Retina (tissue), 1 donor: ENCODE measurements around the gene ALOXE3.

Source experiments
- DNase-seq: peaks from one replicate; pipeline ENCODE4 v3.0.0-alpha.2; 2016

The ALOXE3 gene

DNA sequence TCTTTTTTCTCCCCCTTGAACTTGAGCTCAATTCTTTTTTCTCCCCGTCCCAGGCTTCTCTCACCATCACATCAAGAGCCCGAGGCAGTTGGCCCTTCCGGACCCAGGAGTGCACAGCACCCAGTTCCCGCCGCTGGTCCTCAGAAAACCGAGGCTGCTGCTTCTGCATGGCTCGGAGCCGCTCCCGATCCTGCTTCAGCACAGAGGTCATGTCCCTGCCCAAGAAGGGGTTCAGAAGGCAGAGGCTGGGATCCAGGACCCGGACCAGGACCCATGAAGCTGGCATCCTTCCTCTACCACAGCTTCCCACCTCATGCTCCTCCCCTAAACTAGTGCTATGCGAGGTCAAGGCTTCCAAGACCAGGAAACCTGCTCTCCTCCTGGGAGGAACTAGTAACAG lies 23.4 kb upstream of the ALOXE3 start:
- no peak for DNase-seq

DNA sequence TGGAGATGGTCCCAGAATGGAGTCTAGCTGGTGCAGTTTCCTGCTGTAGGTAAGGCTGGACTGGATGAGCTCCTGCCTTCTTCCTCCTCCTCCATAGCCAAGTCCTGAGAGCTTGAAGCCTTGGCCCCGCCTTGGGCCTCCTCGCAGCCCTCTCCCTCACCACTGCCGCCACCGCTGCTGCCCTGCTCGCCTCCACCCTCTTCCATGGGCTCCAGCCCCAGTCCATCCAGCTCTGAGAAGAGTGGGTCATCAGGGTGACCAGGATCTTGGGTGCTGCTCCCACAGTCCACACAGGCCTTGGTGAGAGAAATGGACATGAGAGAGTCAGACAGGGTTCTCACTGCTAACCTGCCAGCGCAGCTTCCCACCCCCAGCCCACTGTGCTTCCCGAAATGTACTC lies 22.7 kb upstream of the ALOXE3 start:
- no peak for DNase-seq

DNA sequence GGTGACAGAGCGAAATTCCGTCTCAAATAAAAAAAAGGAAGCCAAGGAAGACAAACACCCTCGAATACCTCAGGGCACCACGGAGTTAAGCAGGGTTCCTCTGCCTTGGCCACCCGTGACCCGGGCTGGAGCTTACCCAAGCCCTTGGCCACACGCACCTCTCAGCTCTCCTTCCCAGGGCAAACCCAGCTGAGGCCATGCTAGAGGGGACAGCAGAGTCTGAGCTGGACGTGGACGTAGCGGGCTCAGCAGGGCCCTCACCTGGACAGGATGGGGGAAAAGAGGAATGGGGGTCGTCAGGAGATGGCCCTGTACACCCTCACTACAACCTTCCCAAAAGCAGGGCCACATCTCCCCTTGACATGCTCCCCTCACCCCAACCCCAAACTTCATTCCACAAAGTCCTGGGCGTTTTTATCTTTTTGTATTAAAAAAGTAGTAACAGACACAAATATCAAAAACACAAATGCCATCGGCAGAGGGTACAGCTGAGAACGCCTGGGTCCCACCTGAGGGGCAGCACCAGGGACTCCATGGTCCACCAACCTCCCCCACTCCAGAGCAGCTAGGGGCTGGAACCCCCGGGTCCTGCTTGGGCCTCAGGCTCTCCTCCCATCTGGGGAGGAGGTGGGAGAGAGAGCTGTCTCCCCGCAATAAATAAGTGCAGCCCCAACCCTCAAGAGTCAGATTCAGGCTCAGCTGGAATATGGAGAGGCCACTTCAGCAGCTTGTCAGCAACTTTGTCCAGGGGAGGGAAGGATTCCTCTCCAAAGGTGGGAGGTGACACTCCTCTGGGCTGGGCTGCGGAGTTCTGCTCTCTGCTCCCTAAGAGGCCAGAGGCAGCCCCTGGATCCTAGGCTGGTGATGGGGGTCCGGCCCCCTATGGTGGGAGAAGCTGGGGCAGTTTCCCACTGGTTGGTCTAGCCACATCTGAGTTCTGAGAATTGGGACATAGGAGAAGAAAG lies 22.0 kb upstream of the ALOXE3 start:
- DNase-seq: no peak

DNA sequence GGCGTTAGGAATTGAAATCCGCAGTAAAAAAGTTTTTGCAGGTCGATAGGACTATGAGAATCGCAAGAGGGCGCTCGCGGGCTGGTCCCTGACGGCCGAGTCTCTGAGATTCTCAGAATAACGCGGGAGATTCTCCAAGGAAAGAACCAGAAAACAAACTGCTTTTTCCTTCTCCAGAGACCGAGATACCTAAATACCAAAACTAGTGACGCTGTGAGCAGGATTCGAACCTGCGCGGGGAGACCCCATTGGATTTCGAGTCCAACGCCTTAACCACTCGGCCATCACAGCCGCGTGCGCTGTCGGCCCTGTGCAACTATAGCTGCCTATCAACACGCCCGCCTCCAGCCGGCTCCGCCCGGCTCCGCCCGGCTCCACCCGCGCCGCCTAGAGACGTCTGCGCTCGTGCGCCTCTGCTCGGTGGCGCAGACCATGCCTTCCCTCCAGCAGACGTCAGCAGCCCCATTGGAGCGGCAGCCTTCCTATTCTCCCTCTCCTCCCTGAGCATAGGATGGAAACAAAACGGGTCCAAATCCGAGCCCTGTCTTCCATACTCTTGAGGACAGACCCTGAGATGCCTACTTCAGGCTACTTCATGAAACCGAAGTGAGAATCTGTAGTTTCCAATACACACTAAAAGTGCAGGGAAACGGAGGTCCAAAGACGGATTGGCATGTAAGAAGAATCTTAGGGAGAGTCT lies 20.5 kb upstream of the ALOXE3 start:
- DNase-seq: peak; percentile 100

DNA sequence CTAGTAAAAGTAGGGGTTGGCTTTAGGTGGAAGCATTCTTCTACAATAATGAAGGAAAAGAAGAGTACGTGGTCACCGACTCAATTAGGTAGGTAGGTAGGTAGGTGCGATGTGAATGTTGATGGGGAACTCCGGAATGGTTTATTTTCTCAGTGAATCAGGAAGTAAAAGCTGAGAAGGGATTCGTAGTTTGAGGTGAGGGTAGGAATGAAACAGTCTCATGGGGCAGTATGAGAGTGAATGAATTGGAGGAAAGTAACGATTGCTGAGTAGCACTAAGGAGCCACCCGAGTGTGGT lies 20.0 kb upstream of the ALOXE3 start:
- DNase-seq: no peak

- no peak for DNase-seq
Measured at GRCh38 chr17:8137645-8138373, 19.5 kb upstream of the ALOXE3 start.

DNA sequence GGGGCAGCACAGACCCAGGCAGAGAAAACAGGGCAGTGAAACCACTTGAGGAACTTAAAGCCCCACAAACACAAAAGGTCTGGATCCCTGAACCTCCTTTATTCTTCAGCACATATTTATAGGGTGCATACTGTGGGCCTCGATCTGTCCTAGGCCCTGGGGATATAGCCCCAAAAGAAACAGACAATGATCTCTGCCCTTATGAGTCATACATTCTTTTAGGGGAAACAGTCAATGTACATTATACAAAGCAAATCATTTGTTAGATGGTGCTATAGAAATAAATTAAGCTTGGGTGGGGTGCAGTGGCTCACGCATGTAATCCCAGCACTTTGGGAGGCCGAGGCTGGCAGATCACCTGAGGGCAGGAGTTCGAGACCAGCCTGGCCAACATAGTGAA lies 15.6 kb upstream of the ALOXE3 start:
- DNase-seq: no peak

- no peak for DNase-seq
Measured at GRCh38 chr17:8133399-8133798, 15.1 kb upstream of the ALOXE3 start.

DNA sequence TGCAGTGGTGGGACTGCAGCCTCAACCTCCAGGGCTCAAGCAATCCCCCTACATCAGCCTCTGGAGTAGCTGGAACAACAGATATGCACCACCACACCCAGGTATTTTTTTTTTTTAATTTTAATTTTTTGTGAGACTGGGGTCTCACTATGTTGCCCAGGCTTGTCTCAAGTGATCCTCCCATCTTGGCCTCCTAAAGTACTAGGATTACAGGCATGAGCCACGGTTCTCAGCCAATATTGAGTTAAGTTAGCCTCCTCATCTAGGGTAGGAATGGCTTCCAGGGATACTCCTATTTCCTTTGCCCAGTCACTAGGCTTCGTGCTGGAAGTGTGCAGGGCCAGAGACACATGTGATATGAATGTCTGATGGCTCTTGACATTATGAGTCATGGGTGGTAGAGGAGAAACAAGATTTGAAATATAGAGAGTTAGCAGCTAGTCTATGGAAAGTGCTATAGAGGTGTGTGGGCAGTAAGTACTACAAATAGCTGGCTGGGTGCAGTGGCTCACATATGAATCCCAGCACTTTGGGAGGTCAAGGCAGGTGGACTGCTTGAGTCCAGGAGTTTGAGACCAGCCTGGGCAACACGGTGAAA lies 13.6 kb upstream of the ALOXE3 start:
- DNase-seq: no peak

DNA sequence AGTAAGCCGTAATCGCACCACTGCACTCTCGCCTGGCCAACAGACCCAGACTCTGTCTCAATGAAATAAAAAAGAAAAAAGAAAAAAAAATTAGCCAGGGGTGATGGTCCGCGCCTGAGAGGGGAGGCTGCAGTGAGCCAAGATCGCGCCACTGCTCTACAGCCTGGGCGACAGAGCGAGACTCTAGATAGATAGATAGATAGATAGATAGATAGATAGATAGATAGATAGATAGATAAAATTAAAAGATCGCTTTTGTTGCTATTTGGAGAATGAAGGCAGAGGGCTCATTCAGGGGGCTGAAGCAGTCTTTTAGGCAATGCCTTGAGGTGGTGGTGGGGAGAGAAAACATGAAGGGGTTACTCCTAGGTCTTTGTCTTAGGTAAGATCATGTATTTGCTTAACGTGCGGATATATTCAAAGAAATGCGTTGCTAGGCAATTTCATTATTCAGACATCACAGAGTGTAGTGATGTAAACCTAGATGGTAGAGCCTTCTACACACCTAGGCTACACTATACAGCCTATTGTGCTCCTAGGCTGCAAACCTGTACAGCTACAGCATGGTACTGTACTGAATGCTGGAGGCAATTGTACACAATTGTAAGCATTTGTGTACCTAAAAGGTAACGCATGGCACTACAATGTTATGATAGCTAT lies 9.9 kb upstream of the ALOXE3 start:
- no peak for DNase-seq

- DNase-seq: peak; percentile 74
Measured at GRCh38 chr17:8126491-8127066, 8.3 kb upstream of the ALOXE3 start.

- DNase-seq: peak; percentile 80
Measured at GRCh38 chr17:8125947-8126490, 7.7 kb upstream of the ALOXE3 start.

DNA sequence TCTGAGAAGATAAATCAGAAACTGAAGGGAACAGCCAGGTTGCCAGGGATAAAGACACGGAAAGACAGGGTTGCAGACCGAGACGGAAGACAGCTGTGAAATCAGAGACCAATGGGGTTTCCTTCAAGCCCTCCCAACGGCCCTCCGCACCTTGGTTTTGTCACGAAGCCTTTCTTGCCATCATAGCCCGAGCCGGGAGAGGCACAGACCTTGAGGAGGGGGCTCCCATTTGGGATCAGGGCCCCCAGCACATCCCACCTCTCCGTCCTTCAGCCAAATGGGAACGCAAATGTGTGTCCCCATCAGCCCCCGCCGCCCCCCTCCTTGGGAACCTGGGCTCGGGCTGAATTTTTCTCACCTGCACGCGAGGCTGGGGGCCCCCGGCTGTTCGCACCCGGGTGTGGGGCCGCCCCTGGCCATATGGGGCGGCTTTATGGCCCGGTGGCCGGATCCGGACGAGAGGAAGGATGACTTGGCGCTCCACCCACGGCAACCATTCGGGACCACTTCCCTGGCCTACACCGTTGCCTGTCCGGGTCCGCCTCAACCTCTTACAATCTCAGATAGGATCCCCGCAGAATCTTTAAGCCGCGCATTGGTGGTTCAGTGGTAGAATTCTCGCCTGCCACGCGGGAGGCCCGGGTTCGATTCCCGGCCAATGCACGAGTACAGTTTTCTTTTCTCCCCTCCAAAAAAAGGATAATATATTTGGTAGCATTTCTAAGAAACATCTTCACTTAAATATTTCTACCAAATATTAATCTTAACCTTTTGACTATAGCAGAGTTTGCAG lies 7.0 kb upstream of the ALOXE3 start:
- DNase-seq: peak; percentile 94

DNA sequence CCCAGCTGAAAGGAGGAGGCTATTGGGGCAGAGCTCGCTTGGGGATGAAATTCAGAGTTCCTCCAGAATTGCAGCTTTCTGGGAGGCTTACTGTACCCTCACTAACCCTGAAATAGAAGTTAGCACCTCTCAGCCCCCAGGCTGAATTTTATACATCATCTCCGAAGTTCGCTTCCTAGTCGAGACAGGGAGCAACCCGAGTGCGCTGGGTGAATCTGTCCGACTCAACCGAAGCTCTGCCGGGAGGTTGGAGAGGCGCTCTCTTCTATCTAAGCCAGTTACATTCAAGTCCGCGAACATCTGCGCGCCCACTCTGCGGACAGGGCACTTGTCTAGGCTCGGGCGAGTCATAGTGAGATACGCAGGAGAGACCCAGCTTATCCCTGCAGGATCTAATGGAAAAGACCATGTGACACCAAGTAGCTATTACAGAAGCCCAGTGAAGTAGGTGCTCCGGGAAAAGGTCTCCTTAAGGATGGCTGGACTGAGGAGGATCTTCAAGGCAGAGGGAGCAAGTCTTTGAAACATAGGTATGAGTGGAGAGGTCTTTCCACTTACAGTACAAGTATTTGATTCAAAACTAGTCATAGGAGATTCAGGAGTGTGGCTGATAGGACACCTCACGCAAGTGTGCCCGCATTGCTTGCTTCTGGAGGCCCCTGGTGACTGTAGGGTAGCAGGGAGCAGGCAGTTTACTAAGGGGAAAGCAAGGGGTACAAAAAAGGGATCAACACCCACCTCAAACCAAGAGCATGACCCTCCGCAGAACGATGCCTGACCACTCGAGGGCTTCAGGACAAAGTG lies 6.2 kb upstream of the ALOXE3 start:
- peak; percentile 52 for DNase-seq

GRCh38 chr17:8123695-8124349 lies 5.5 kb upstream of the ALOXE3 start, which contains the start of gene HES7:
Gene HES7 (minus strand): TSS chr17:8124106. CDS start chr17:8124084, 22 bp downstream.
- no peak for DNase-seq

- DNase-seq: peak; percentile 69
Measured at GRCh38 chr17:8122924-8123694, 4.8 kb upstream of the ALOXE3 start.

DNA sequence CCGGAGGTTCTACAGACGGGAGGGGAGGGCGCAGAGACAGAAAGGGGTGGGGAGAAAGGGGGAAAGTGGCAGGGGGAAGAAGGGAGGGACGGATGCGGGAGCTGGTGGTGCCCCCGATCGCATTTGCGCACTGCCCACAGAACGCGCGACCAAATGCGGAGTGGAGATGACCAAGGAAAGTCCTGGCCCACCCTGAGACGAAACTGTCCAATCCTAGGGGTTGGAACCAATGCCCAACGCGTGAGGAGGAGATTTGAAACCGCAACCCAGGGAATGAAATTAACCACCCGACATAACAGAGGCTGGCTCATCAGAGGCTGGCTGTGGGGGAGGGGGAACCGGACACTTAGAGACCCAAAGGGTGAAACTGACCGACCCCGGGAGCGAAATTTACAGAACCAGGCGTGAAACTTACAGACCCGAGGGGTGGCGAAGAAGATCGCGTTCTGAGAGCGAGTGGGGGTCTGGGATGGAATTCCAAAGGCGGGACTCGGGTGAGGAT lies 4.2 kb upstream of the ALOXE3 start:
- no peak for DNase-seq

DNA sequence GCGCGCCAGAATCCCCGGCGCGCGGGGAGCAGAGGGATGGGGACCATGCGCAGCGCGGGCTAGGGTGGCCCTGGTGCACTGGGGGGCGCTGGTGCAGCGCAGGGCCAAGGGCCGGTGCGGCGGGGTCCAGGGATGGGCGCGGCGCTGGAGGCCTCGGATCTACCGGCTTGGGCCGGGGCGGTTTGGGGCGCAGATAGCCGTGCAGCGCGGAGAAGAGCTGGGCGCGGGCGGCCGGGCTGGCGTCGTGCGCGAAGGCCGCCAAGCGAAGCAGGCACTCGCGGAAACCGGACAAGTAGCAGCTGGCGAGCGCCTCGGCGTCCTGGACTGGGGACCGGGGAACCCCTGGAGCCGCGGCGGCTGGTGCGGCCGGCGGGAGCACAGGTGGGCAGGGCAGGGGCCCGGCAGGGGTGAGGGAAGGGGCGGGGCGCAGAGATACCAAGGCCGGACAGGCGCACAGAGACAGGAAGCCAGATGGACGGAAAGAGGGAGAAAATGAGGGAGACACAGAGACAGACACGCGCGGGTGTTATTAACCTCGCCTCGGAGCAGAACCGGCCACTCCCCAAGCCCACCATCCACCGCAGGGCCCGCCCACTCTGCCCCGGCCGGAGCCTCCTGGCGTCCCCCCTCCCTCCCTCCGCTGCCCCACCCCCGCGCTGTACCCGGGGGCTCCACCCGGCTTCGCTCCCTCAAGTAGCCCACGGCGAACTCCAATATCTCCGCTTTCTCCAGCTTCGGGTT lies 3.5 kb upstream of the ALOXE3 start:
- peak; percentile 78 for DNase-seq
